Choroid plexus epithelial cell (primary cell): ENCODE measurements around the gene GPX1.
"Not testable (repeated sequence)": the region's sequence is repeated elsewhere in the genome, so short reads cannot be mapped to it uniquely, and the experiment has no call there.

Experiments
- DNase-seq: peaks from one replicate; pipeline ENCODE4 v3.0.0-alpha.2; 2010; ENCODE audit warnings: low read depth
- H3K4me3 ChIP-seq: 2 replicates; pipeline ENCODE4 v1.5.1; 2011; ENCODE audit warnings: low read depth, mild to moderate bottlenecking, control low read depth, low read length, moderate library complexity
- CTCF ChIP-seq: conservative IDR thresholded peaks from 2 replicates; pipeline ENCODE4 v1.5.1; 2011; ENCODE audit warnings: low read depth, mild to moderate bottlenecking, control low read depth, inconsistent platforms, low read length, moderate library complexity

Gene GPX1

GRCh38 chr3:49358217-49358883 is at the start of gene GPX1:
TSS of gene GPX1 (minus strand) at chr3:49358353. CDS start at chr3:49358278, 75 bp downstream.
- peak; percentile 4 for TF ChIP-seq CTCF
- peak within 1 kb of the TSS; percentile 61 for H3K4me3 ChIP-seq
- DNase-seq, result peak; percentile 97

GRCh38 chr3:49406571-49407565 is 48.7 kb upstream of the GPX1 start:
- DNase-seq, result no peak
- TF ChIP-seq CTCF, result no peak
- no peak overlapping the region for H3K4me3 ChIP-seq

- not testable (repeated sequence) for H3K4me3 ChIP-seq, DNase-seq
These were observed 47.4 kb upstream of the GPX1 start for GRCh38 chr3:49405570-49405969.

- DNase-seq, result no peak
- TF ChIP-seq CTCF, result no peak
- H3K4me3 ChIP-seq, result no peak overlapping the region
These were observed 45.7 kb upstream of the GPX1 start for GRCh38 chr3:49403891-49404290.

GRCh38 chr3:49401766-49402165 is 43.6 kb upstream of the GPX1 start:
- DNase-seq, result no peak
- H3K4me3 ChIP-seq, result no peak overlapping the region
- TF ChIP-seq CTCF, result no peak

GRCh38 chr3:49399461-49399860 is 41.3 kb upstream of the GPX1 start:
- peak; percentile 34 for DNase-seq
- TF ChIP-seq CTCF, result no peak
- no peak overlapping the region for H3K4me3 ChIP-seq

- peak; percentile 71 for DNase-seq
- H3K4me3 ChIP-seq, result no peak overlapping the region
- no peak for TF ChIP-seq CTCF
These were observed 39.3 kb upstream of the GPX1 start for GRCh38 chr3:49397470-49397869.

GRCh38 chr3:49391310-49391709 is 33.2 kb upstream of the GPX1 start:
- DNase-seq, H3K4me3 ChIP-seq: not testable (repeated sequence)
